Measurements from ENCODE around the gene SCN11A. TPM values are rescaled to one million over a fixed set of nuclear protein-coding genes. Genes with fewer than 3 reads are reported as not detected.

Gene SCN11A
- total RNA-seq, 1 experiment from 2014 or later: not detected

Other genes with a start within 250 kb of the SCN11A start
- not detected in 2 replicates for gene SCN10A, start 235.7 kb downstream of the SCN11A start, total RNA-seq (2014; rRNA removed; shearing (Covaris generic))
- 20.0 and 21.2 TPM in 2 replicates for gene WDR48, start 72 bp upstream of the SCN11A start, total RNA-seq (2014; rRNA removed; shearing (Covaris generic))
- 27.1 and 42.3 TPM in 2 replicates for gene GORASP1, start 55.7 kb upstream of the SCN11A start, total RNA-seq (2014; rRNA removed; shearing (Covaris generic))
- 1.3 and 2.3 TPM in 2 replicates for gene TTC21A, start 55.7 kb upstream of the SCN11A start, total RNA-seq (2014; rRNA removed; shearing (Covaris generic))
- gene CSRNP1, start 101.6 kb upstream of the SCN11A start, total RNA-seq (2014; rRNA removed; shearing (Covaris generic)): 19.7 and 22.4 TPM in 2 replicates
- gene XIRP1, start 140.7 kb upstream of the SCN11A start, total RNA-seq (2014; rRNA removed; shearing (Covaris generic)): not detected in 2 replicates
- gene CX3CR1, start 228.1 kb upstream of the SCN11A start, total RNA-seq (2014; rRNA removed; shearing (Covaris generic)): not detected in 2 replicates